ENCODE data around the gene MAB21L4.

MAB21L4 gene

GRCh38 chr2:240869956-240870875 lies 25.7 kb downstream of the MAB21L4 start:
- TF ChIP-seq, protein P1, sequence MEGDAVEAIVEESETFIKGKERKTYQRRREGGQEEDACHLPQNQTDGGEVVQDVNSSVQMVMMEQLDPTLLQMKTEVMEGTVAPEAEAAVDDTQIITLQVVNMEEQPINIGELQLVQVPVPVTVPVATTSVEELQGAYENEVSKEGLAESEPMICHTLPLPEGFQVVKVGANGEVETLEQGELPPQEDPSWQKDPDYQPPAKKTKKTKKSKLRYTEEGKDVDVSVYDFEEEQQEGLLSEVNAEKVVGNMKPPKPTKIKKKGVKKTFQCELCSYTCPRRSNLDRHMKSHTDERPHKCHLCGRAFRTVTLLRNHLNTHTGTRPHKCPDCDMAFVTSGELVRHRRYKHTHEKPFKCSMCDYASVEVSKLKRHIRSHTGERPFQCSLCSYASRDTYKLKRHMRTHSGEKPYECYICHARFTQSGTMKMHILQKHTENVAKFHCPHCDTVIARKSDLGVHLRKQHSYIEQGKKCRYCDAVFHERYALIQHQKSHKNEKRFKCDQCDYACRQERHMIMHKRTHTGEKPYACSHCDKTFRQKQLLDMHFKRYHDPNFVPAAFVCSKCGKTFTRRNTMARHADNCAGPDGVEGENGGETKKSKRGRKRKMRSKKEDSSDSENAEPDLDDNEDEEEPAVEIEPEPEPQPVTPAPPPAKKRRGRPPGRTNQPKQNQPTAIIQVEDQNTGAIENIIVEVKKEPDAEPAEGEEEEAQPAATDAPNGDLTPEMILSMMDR (IDR thresholded peaks at IDR 0.05; ENCODE audit: low read depth, low read length), result no peak
- no peak for DNase-seq (ENCODE audit: low read depth, low spot score)
- in situ Hi-C loops (cut with HindIII; ENCODE audit: low sequenced_read_pairs), result no loop called here
- no peak overlapping the region for H3K4me3 ChIP-seq (ENCODE audit: low read depth, low read length)

DNA sequence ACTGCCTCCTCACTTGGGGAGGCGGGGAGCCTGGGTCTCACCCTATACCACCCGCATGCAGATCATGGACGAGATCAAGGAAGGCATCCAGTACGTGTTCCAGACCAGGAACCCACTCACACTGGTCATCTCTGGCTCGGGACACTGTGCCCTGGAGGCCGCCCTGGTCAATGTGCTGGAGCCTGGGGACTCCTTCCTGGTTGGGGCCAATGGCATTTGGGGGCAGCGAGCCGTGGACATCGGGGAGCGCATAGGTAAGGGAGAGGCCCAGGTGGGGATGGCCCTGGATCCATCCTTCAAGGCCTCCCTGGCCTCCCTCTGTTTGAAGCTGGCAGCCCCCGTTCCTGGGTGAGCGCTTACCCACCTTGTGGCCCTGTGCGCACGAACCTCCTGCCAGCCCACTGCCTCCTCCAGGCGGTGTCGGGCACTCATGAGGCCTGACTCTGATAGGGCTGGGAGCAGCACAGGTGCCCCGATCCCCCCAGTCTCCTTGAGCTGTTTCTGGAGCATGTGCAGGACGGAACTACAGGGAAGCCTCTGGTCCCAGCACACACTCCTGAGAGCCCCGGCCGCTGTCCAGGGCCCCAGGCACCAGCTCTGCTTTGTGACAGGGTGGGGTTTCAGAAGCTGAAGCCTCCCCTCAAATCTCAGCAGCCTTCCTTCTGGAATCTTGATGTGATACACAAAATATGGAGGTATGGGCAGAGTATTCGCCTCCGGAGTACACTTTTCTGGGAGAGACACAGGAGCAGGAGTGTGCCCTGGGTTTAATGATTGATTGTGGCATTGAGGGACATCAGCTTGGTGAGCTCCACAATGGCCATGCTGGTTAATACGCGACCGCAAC lies 26.6 kb downstream of the MAB21L4 start:
- DNase-seq (ENCODE audit: low read depth, low spot score), result no peak
- TF ChIP-seq, protein P1 (IDR thresholded peaks at IDR 0.05; ENCODE audit: low read depth, low read length), result no peak
- no peak overlapping the region for H3K4me3 ChIP-seq (ENCODE audit: low read depth, low read length)
- in situ Hi-C loops (cut with HindIII; ENCODE audit: low sequenced_read_pairs), result no loop called here

GRCh38 chr2:240868286-240869108 lies 27.5 kb downstream of the MAB21L4 start, which contains the start of gene AGXT:
AGXT (plus strand) TSS chr2:240868824; CDS start chr2:240868866, 42 bp downstream.
- in situ Hi-C loops (cut with HindIII; ENCODE audit: low sequenced_read_pairs), result no loop called here
- DNase-seq (ENCODE audit: low read depth, low spot score), result no peak
- no peak within 1 kb of the TSS for H3K4me3 ChIP-seq (ENCODE audit: low read depth, low read length)
- TF ChIP-seq, protein P1 (IDR thresholded peaks at IDR 0.05; ENCODE audit: low read depth, low read length), result no peak

DNA sequence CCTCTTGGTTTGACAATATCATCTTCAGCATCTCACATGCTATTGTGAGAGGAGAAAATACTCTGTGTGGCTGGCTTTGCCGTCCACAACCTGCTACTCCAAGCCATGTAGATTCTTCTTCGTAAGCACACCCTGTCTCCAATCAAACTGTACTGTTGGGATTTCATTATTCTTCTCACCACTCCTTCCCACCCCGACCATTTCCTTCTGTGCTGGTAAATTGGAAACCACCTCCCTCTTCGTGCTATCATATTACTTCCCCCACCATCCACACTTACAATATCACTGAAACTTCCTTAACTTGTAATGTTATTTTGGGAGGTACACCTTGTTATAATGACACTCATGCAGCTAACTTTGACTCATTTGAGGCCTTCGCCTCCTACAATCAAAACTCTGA lies 30.6 kb downstream of the MAB21L4 start:
- TF ChIP-seq, protein P1 (IDR thresholded peaks at IDR 0.05; ENCODE audit: low read depth, low read length), result no peak
- no peak for DNase-seq (ENCODE audit: low read depth, low spot score)

DNA sequence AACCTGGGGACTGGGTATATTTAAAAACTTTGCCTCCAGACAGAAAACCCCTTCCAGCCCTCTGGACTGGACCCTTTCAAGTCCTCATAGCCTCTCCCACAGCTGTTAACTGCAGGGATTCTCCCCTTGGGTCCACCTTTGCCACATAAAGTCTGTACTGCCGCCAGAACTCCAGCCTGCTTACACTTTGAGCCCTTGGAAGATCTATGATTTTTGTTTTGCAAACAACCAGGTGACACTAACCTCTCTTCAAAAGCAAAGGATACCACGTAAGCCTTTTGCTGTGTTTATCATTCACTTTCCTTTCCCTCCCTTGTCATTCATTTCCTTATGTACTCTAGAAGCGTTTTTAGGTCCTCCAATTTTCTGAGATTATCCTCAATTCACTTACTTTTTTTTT lies 31.5 kb downstream of the MAB21L4 start:
- in situ Hi-C loops (cut with HindIII; ENCODE audit: low sequenced_read_pairs), result no loop called here
- no peak for DNase-seq (ENCODE audit: low read depth, low spot score)
- TF ChIP-seq, protein P1 (IDR thresholded peaks at IDR 0.05; ENCODE audit: low read depth, low read length), result no peak
- no peak overlapping the region for H3K4me3 ChIP-seq (ENCODE audit: low read depth, low read length)

More for the DNA sequence above, 30.6 kb downstream of the MAB21L4 start:
- in situ Hi-C loops (cut with HindIII; ENCODE audit: low sequenced_read_pairs), result no loop called here
- H3K4me3 ChIP-seq (ENCODE audit: low read depth, low read length), result no peak overlapping the region

GRCh38 chr2:240861547-240861946 lies 34.4 kb downstream of the MAB21L4 start:
- DNase-seq (ENCODE audit: low read depth, low spot score), result no peak
- TF ChIP-seq, protein P1 (IDR thresholded peaks at IDR 0.05; ENCODE audit: low read depth, low read length), result no peak
- in situ Hi-C loops (cut with HindIII; ENCODE audit: low sequenced_read_pairs), result no loop called here
- no peak overlapping the region for H3K4me3 ChIP-seq (ENCODE audit: low read depth, low read length)

Data from astrocyte of the spinal cord (primary cell).